Ovary (tissue), 3 donors: ENCODE measurements around the gene AKAP12.

ENCODE experiments used
- CTCF ChIP-seq, 3 donors: fragments of 450-650 bp in 2 of 3; fragments of 200-600 bp in 1 of 3; IDR thresholded peaks; one replicate each; pipeline versions ENCODE4 v1.5.1 to v1.8.0; 2016 to 2022; ENCODE audit warnings: antibody characterized with exemption in 3 of 3, mild to moderate bottlenecking in 1 of 3
- EP300 ChIP-seq: sonication (generic); formaldehyde crosslinking; IDR thresholded peaks from one replicate; pipeline ENCODE4 v1.6.1; 2017; ENCODE audit warnings: antibody characterized with exemption
- POLR2A ChIP-seq: fragments of 450-650 bp; IDR thresholded peaks from one replicate; pipeline ENCODE4 v1.6.1; 2017; ENCODE audit warnings: antibody characterized with exemption, mild to moderate bottlenecking, moderate library complexity
- donor health status: DM: no; HTN: no; CAD: no.

GRCh38 chr6:151225919-151226318, 13.8 kb upstream of the AKAP12 start:
- TF ChIP-seq CTCF (IDR thresholded peaks at IDR 0.05), result no peak
- no peak for TF ChIP-seq POLR2A
- TF ChIP-seq EP300, result no peak
